K562 (cell line): ENCODE data around the gene ISG20L2. TPM values are rescaled to one million over a fixed set of nuclear protein-coding genes. Genes with fewer than 3 reads are reported as not detected.

Source experiments
- CBFB ChIP-seq: sonication (generic); formaldehyde crosslinking; IDR thresholded peaks from 2 replicates; pipeline ENCODE4 v1.4.0; 2020; ENCODE audit warnings: mild to moderate bottlenecking, missing genetic modification reagents
- CHD4 ChIP-seq: fragments of 200-600 bp; sonication (generic); IDR thresholded peaks from 3 replicates; pipeline ENCODE4 v1.6.1; 2012; ENCODE audit warnings: low read depth, mild to moderate bottlenecking, mixed read lengths, low read length, inconsistent platforms; ENCODE audit not compliant: insufficient read depth, insufficient replicate concordance, poor library complexity, severe bottlenecking
- ELF4 ChIP-seq: fragments of 450-650 bp; formaldehyde crosslinking; IDR thresholded peaks from 2 replicates; pipeline ENCODE4 v1.4.0; 2022; ENCODE audit warnings: missing genetic modification characterization
- GATA2 ChIP-seq: sonication (generic); formaldehyde crosslinking; IDR thresholded peaks from 2 replicates; pipeline ENCODE4 v1.4.0; 2020; ENCODE audit warnings: mild to moderate bottlenecking, missing genetic modification reagents
- MAFF ChIP-seq: IDR thresholded peaks from 2 replicates; pipeline ENCODE4 v1.6.1; 2012; ENCODE audit warnings: low read length, improper control_type of control experiment
- NCOA6 ChIP-seq: fragments of 450-650 bp; IDR thresholded peaks from 2 replicates; pipeline ENCODE4 v1.6.1; 2017; ENCODE audit warnings: mild to moderate bottlenecking
- NR4A1 ChIP-seq, 2 experiments: fragments of 250-450 bp in 1 of 2; fragments of 450-650 bp in 1 of 2; sonication (Bioruptor Pico) in 1 of 2; IDR thresholded peaks; 2 replicates each; pipeline versions ENCODE4 v1.4.0 to v1.6.1; 2016 to 2020; ENCODE audit warnings: mild to moderate bottlenecking in 2 of 2, missing compliant biosample characterization in 1 of 2, missing genetic modification characterization in 1 of 2, moderate library complexity in 1 of 2
- RBM25 ChIP-seq: fragments of 200-400 bp; formaldehyde crosslinking; IDR thresholded peaks from 2 replicates; pipeline ENCODE4 v1.6.1; 2018; ENCODE audit warnings: low read length, low read depth, moderate library complexity; ENCODE audit not compliant: severe bottlenecking
- SREBF2 ChIP-seq: sonication (generic); formaldehyde crosslinking; IDR thresholded peaks from 2 replicates; pipeline ENCODE4 v1.4.0; 2020; ENCODE audit warnings: mild to moderate bottlenecking, missing genetic modification reagents
- YBX1 ChIP-seq: fragments of 450-650 bp; IDR thresholded peaks from 2 replicates; pipeline ENCODE4 v1.7.1; 2016; ENCODE audit warnings: mild to moderate bottlenecking
- ZNF77 ChIP-seq: fragments of 250-450 bp; sonication (Bioruptor Pico); IDR thresholded peaks from 2 replicates; pipeline ENCODE4 v1.5.0; 2020
- polyA plus RNA-seq, 8 experiments: library from polyadenylated mRNA; depleted of rRNA in 4 of 8; stranded (reverse) in 5 of 8; unstranded in 3 of 8; fragments of >200 nt; fragmentation: Nextera tagmentation in 2 of 8; fragmentation: Illumina TruSeq in 1 of 8; extraction: Ambion mirVana in 2 of 8; extraction: Trizol in 1 of 8; gene quantifications; 2 replicates each; pipeline versions ENCODE4 v1.2.1 to v1.2.3, GENCODE V29; 2011 to 2014; ENCODE audit warnings: inconsistent platforms in 1 of 8, missing spikeins in 1 of 8
- total RNA-seq, 7 experiments: library from RNA; depleted of rRNA in 6 of 7; stranded (reverse); fragments of >200 nt in 6 of 7; fragmentation: Illumina TruSeq in 2 of 7; extraction: Trizol in 2 of 7; gene quantifications; 2 replicates each; pipeline versions ENCODE4 v1.2.1 to v1.2.3, GENCODE V29; 2011 to 2021; ENCODE audit warnings: low replicate concordance in 1 of 7
- TF ChIP-seq, protein P1 (sequence below), 2 experiments: fragments of 450-650 bp; formaldehyde crosslinking in 1 of 2; IDR thresholded peaks; 2 replicates each; pipeline versions ENCODE4 v1.4.0 to v1.6.1; 2014 to 2020; ENCODE audit warnings: mild to moderate bottlenecking in 2 of 2, borderline replicate concordance in 1 of 2, low read depth in 1 of 2
- TF ChIP-seq, protein P2 (sequence below): fragments of 200-800 bp; sonication (Bioruptor generic); IDR thresholded peaks from 2 replicates; pipeline ENCODE4 v1.6.1; 2016; ENCODE audit warnings: missing genetic modification characterization, missing compliant biosample characterization

Gene ISG20L2
- total and polyA plus RNA-seq, 9 of the 15 experiments (the other 6 are each of a cell fraction or from before 2014, with no cell fraction given): 21.3 to 130 (median 50.3) TPM

DNA sequence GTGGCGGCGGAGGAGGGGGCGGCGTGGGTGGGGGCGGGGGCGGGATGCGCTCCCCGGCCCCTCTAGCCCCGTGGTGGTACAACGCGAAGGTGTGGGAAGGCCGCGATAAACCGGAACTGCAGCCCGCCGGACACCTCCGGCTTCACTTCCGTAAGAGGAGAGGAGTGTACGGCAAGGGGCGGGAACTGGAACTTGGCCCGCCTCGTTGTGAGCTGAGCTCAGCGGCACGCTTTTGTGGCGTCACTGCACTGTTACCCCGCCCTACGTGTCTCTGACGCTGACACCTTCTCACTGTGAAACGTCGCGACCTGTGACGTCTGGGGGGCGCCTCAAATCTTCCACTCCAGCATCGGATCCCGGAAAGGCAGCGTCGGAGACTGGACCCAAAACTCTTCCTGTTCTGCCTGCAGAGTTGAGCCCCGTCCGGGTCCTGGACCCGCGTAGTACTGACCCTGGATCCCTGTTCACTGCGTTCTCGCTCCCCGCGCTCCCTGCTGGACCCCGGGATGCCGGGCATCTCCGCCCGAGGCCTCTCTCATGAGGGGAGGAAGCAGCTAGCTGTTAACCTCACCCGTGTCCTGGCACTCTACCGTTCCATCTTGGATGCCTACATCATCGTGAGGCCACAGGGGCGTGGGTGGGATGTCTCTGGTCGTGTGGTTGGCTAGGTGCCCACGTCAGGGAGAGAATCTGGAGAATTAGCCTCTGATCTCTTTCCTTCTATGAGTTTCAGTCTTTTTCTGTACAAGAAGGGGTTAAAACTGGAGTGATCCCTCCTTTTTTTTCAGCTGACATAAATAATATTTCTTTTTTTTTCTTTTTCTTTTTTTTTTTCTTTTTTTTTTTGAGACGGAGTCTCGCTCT lies at the start of gene ISG20L2 (continued):
- TF ChIP-seq, protein P1, sequence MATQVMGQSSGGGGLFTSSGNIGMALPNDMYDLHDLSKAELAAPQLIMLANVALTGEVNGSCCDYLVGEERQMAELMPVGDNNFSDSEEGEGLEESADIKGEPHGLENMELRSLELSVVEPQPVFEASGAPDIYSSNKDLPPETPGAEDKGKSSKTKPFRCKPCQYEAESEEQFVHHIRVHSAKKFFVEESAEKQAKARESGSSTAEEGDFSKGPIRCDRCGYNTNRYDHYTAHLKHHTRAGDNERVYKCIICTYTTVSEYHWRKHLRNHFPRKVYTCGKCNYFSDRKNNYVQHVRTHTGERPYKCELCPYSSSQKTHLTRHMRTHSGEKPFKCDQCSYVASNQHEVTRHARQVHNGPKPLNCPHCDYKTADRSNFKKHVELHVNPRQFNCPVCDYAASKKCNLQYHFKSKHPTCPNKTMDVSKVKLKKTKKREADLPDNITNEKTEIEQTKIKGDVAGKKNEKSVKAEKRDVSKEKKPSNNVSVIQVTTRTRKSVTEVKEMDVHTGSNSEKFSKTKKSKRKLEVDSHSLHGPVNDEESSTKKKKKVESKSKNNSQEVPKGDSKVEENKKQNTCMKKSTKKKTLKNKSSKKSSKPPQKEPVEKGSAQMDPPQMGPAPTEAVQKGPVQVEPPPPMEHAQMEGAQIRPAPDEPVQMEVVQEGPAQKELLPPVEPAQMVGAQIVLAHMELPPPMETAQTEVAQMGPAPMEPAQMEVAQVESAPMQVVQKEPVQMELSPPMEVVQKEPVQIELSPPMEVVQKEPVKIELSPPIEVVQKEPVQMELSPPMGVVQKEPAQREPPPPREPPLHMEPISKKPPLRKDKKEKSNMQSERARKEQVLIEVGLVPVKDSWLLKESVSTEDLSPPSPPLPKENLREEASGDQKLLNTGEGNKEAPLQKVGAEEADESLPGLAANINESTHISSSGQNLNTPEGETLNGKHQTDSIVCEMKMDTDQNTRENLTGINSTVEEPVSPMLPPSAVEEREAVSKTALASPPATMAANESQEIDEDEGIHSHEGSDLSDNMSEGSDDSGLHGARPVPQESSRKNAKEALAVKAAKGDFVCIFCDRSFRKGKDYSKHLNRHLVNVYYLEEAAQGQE (IDR thresholded peaks at IDR 0.05; ENCODE audit: borderline replicate concordance): no peak
- TF ChIP-seq, protein P1 (CRISPR knock-in tag; IDR thresholded peaks at IDR 0.05; ENCODE audit: low read depth): 0 out of 2 replicates have a peak, but pooled peaks have one; percentile 35
- TF ChIP-seq NCOA6 (no peak), GATA2 (no peak), YBX1 (no peak), CBFB (CRISPR knock-in tag) (no peak), SREBF2 (CRISPR knock-in tag) (no peak), ZNF77 (CRISPR knock-in tag) (no peak), CHD4 (no peak), NR4A1 (CRISPR knock-in tag; IDR thresholded peaks at IDR 0.05) (no peak), NR4A1 (tag; IDR thresholded peaks at IDR 0.05) (no peak), MAFF (no peak), RBM25 (no peak), ELF4 (CRISPR knock-in tag) (no peak)
- TF ChIP-seq, protein P2, sequence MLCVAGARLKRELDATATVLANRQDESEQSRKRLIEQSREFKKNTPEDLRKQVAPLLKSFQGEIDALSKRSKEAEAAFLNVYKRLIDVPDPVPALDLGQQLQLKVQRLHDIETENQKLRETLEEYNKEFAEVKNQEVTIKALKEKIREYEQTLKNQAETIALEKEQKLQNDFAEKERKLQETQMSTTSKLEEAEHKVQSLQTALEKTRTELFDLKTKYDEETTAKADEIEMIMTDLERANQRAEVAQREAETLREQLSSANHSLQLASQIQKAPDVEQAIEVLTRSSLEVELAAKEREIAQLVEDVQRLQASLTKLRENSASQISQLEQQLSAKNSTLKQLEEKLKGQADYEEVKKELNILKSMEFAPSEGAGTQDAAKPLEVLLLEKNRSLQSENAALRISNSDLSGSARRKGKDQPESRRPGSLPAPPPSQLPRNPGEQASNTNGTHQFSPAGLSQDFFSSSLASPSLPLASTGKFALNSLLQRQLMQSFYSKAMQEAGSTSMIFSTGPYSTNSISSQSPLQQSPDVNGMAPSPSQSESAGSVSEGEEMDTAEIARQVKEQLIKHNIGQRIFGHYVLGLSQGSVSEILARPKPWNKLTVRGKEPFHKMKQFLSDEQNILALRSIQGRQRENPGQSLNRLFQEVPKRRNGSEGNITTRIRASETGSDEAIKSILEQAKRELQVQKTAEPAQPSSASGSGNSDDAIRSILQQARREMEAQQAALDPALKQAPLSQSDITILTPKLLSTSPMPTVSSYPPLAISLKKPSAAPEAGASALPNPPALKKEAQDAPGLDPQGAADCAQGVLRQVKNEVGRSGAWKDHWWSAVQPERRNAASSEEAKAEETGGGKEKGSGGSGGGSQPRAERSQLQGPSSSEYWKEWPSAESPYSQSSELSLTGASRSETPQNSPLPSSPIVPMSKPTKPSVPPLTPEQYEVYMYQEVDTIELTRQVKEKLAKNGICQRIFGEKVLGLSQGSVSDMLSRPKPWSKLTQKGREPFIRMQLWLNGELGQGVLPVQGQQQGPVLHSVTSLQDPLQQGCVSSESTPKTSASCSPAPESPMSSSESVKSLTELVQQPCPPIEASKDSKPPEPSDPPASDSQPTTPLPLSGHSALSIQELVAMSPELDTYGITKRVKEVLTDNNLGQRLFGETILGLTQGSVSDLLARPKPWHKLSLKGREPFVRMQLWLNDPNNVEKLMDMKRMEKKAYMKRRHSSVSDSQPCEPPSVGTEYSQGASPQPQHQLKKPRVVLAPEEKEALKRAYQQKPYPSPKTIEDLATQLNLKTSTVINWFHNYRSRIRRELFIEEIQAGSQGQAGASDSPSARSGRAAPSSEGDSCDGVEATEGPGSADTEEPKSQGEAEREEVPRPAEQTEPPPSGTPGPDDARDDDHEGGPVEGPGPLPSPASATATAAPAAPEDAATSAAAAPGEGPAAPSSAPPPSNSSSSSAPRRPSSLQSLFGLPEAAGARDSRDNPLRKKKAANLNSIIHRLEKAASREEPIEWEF (CRISPR knock-in tag): no peak
